ENCODE measurements around the gene PTGES.

GRCh38 chr9:129777769-129778130 lies 24.9 kb upstream of the PTGES start:
- TF ChIP-seq YY1 (IDR thresholded peaks at IDR 0.05; ENCODE audit: insufficient read depth, insufficient read length): no peak
- no peak for TF ChIP-seq ZNF274 (IDR thresholded peaks at IDR 0.05; ENCODE audit: low read depth, low read length)
- no peak for TF ChIP-seq SUZ12 (IDR thresholded peaks at IDR 0.05; ENCODE audit: extremely low read depth, insufficient read depth, insufficient read length)

All from NT2/D1 (cell line).